Medulla oblongata (tissue), 1 donor: ENCODE measurements around the gene MRPL41.
"Not testable (repeated sequence)": the region's sequence is repeated elsewhere in the genome, so short reads cannot be mapped to it uniquely, and the experiment has no call there.

ENCODE experiments used
- DNase-seq: peaks from one replicate; pipeline ENCODE4 v3.0.0-alpha.2; 2015; ENCODE audit errors: extremely low spot score

Gene MRPL41

DNA sequence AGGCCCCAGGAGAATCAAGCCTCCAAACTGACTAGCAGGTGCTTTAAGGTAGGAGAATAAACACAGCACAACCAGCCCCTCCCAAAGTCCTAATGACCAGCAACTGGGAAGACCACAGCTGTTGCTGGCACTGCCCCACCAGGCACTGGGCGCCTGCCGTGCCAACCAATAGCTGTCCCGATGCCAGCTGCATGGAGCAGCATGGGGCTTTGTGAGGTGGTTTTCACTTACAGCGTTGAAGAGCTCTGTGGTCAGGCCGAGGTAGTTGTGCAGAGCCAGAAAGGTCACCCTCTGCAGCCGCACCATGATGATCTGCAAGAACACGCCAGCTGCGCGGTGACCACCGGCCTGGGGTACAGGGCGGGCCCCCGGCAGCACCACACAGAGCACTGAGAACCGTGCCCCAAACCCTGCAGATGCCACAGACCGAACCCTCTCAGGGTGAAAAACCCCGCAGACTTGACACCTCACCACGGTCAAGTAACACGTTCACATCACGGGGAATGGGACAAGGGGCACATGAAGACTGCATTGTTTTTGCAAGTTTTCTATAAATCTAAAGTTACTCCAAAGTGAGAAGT is 30.2 kb upstream of the MRPL41 start:
- no peak for DNase-seq

- DNase-seq, result no peak
Observed at GRCh38 chr9:137522746-137523455, 28.8 kb upstream of the MRPL41 start.

DNA sequence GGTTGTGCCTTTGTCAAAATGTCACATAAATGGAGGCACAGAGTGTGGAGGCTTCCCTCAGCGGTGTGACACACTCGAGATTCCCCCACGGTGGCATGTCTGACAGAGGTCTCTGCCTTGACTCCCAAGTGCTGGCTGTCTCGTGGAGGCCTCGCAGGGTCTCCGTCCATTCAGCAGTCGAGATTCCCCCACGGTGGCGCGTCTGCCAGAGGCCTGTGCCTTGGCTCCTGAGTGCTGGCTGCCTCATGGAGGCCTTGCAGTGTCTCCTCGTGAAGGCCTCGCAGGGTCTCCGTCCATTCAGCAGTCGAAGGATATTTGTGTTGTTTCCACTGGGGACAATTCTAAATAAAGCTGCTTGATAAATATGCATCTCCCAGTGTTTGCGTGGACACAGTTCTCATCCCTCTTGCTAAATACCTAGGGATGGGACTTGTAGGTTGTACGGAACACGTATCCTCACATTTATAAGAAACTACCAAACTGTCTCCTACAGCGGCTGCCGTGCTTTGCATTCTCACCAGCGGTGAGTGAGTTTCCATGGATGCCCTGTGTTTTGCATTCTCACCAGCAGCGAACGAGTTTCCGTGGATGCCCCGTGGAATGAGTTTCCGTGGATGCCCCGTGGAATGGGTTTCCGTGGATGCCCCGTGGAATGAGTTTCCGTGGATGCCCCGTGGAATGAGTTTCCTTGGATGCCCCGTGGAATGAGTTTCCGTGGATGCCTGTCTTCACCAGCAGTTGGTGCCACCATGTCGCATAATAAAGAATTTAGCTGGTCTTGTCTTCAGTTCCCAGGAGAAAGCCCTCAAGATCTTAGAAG is 27.3 kb upstream of the MRPL41 start:
- no peak for DNase-seq

- DNase-seq, result no peak
Observed at GRCh38 chr9:137524981-137525317, 26.7 kb upstream of the MRPL41 start.

GRCh38 chr9:137530331-137530730 is 21.3 kb upstream of the MRPL41 start:
- DNase-seq, result no peak

DNA sequence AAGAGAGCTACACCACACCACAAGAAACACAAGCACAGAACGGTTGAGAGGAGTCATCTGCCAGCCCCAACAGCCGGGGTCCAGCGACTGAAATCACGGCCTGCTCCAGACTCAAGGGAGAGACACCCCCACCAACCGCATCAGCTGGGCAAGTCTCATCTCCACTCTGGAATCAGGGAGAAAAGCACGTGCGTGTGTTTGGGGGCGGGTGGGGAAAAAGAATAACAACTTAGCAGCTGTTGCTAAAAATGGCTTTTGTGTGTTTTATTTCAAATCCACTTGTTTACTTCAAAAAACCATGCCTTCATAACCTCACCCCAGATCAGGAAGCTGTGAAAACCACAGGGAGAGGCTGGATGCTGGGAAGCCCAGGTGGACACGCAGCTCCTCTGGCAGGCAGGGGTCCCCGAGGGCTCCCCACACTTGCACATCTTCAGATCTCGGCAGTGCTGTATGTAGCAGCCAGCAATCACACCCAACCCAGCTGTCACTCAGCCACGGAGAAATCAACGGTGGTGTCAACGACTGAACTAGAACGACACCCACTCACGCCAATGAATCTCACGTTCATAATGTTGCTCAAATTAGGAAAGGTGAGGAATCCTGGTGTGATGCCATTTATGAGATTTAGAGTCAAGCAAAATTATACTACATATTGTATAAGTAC is 20.4 kb upstream of the MRPL41 start:
- no peak for DNase-seq

DNA sequence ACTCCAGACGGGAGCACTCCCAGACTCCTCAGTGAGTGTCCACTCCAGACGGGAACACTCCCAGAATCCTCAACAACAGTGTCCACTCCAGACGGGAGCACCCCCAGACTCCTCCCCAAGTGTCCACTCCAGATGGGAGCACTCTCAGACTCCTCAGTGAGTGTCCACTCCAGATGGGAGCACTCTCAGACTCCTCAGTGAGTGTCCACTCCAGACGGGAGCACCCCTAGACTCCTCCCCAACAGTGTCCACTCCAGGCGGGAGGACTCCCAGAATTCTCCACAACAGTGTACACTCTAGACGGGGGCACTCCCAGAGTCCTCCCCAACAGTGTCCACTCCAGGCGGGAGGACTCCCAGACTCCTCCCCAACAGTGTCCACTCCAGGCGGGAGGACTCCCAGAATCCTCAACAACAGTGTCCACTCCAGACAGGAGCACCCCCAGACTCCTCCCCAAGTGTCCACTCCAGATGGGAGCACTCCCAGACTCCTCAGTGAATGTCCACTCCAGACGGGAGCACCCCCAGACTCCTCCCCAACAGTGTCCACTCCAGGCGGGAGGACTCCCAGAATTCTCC is 18.7 kb upstream of the MRPL41 start:
- not testable (repeated sequence) for DNase-seq

GRCh38 chr9:137534256-137535119 is 17.2 kb upstream of the MRPL41 start:
- DNase-seq, result peak; percentile 48

- DNase-seq, result no peak
Observed at GRCh38 chr9:137535120-137535428, 16.6 kb upstream of the MRPL41 start.

DNA sequence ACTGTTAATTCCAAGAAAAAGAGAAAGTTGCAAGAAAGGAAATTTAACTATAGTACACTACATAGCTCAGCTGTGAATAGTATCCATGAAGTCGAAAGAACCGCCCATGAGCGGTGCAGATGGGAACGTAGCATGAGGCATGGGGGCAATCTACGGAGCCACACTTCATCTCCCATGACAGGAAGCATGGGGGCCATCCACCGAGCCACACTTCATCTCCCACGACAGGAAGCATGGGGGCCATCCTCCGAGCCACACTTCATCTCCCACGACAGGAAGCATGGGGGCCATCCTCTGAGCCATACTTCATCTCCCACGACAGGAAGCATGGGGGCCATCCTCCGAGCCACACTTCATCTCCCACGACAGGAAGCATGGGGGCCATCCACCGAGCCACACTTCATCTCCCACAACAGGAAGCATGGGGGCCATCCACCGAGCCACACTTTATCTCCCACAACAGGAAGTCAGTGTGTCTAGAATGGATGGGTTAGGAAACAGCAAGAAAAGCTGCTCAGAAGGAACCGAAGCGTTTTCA is 15.0 kb upstream of the MRPL41 start:
- DNase-seq, result not testable (repeated sequence)

DNA sequence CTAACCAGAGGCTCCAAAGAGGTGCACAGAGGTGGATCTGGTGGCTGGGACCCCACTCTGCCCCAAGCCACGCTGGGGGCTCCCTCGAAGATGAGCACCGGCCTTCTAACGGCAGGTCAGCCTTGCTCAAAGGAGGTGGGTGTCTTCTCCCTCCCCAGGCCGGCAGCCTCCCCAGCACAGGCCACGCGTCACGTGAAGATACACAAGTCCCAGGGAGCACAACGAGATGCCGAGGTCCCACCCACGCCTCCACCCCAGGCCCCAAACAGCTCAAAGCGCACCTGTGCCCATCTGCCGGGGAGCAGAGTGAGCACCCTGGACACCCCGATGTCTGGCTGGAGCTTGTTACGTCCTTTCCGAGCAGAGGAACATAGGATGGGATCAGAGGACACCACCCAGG is 13.6 kb upstream of the MRPL41 start:
- DNase-seq, result no peak

- no peak for DNase-seq
Observed at GRCh38 chr9:137540536-137540935, 11.1 kb upstream of the MRPL41 start.

GRCh38 chr9:137542486-137542885 is 9.2 kb upstream of the MRPL41 start:
- no peak for DNase-seq

- no peak for DNase-seq
Observed at GRCh38 chr9:137543237-137543963, 8.3 kb upstream of the MRPL41 start.

DNA sequence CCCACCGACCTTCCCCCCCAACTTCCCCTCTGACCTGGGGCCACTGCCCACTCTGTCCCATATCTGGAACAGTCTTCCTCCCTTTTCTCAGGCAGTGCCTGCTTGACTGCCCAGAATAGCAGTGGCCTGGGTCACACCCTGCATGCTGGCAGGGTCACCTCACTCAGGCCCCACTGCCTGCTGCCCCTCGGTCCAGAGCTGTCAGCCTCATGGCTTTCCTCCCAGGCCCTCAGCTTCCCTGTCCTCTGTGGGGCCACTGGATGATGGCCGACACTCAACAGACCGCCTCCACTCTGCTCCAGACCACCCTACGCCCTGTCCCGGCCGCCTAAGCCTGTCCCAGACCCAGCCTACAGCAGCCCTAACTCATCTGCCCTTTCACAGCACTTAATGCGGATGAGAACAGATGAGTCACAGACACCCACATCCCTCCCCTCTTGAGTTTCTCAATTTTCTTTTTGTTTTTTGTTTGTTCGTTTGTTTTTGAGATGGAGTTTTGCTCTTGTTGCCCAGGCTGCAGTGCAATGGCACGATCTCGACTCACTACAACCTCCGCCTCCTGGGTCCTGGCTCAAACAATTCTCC is 7.4 kb upstream of the MRPL41 start:
- DNase-seq, result no peak

DNA sequence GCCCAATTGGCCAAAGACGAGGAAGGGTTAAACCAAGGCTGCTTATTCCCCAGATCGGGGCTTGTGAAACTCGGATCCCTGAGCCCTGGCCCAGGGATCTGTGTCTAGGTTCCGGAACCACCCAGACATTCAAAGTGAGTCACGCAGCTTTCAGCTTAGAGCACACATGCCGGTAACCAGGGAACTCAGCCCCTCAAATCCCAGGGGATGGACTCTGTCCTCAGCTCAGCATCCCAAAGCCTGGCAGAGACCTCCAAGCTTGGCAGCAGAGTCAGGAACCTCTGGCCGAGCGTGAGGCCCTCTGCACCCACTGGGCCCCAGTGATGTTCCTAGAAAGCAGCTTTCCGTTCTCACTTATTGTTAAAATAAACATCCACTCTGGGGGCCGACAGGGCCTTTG is 6.6 kb upstream of the MRPL41 start:
- no peak for DNase-seq

DNA sequence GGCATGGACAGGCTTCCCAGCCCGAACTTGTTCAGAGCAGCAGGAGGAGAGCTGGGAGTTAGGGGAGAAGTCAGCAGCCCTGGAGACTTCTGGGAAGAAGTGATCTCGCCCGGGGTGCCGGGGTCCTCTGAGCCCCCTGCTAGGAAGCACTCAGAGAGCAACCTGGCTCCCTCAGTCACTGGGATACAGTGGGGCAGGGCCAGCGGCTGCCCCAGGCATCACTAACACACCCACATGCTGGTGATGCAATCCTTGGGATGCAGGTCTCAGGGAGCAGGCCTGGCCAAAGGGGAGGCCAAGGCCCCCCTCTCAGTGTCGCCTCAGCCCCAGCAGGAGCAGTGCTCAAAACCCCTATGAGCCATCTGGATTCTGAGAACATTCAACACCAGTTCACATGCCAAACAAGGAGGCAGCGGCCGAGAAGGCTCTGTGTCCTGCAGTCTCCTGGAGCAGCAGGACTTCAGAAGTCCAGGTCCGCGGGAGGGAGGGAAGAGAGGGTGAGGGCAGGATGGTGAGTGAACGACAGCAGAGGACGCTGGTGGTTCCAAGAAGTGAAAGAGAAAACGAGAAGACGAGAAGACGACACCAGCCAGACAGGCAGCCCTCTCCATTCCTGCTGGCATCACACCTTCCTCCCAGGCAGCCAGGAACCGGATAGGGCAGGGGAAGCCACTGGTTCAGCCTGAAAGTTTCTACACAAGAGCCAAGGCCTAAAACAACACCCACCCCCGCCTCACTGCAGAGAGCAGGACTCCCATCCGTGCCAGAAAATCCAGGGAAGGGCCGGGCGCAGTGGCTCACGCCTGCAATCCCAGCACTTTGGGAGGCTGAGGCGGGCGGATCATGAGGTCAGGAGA is 3.8 kb upstream of the MRPL41 start:
- DNase-seq, result no peak

- DNase-seq, result peak; percentile 92
Observed at GRCh38 chr9:137550231-137550621, 1.5 kb upstream of the MRPL41 start, which contains the start of gene PNPLA7. TSS of gene PNPLA7 (minus strand) at chr9:137550402. CDS start at chr9:137550197, 205 bp downstream.

GRCh38 chr9:137550958-137551263 is 768 bp upstream of the MRPL41 start:
- DNase-seq, result not testable (repeated sequence)
